Esophagus muscularis mucosa (tissue), 4 donors: ENCODE measurements around the gene KMT2D.

ENCODE experiments used
- CTCF ChIP-seq, 3 experiments: fragments of 200-600 bp in 2 of 3; fragments of 450-650 bp in 1 of 3; sonication (generic) in 2 of 3; IDR thresholded peaks; one replicate each; pipeline ENCODE4 v1.5.1; 2017 to 2019; ENCODE audit warnings: antibody characterized with exemption in 3 of 3, mild to moderate bottlenecking in 2 of 3, moderate library complexity in 1 of 3
- EP300 ChIP-seq: sonication (generic); formaldehyde crosslinking; IDR thresholded peaks from one replicate; pipeline ENCODE4 v1.6.1; 2017; ENCODE audit warnings: antibody characterized with exemption
- POLR2A ChIP-seq: fragments of 450-650 bp; IDR thresholded peaks from one replicate; pipeline ENCODE4 v1.6.1; 2017; ENCODE audit warnings: antibody characterized with exemption, moderate library complexity, mild to moderate bottlenecking, low read depth

DNA sequence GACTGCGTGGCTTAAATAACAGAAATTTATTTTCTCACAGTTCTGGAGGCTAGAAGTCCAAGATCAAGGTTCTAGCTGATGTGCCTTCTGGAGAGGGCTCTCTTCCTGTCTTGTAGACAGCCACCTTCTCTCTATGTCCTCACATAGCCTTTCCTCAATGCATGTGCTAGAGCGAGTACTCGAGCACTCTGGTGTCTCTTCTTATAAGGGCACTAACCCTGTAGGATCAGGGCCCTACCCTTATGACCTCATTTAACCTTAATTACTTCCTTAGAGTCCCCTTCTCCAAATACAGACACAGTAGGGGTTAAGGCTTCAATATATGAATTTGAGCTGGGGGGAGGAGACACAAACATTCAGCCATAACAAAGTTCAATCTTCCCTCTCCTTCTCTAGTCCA is 23.8 kb upstream of the KMT2D start:
- TF ChIP-seq CTCF (IDR thresholded peaks at IDR 0.05) (no peak), POLR2A (no peak), EP300 (no peak)
